HepG2 (cell line): ENCODE measurements around the gene KLHL36. TPM values are rescaled to one million over a fixed set of nuclear protein-coding genes. Genes with fewer than 3 reads are reported as not detected.

Experiments
- ATAC-seq: fragments of 200-7000 bp; cut with Tn5 transposase; 3 replicates; pipeline ENCODE4 v1.9.1; 2020; ENCODE audit warnings: mild to moderate bottlenecking, moderate library complexity
- BruUV-seq: library from RNA; stranded (reverse); fragments of 400-500 nt; replicated peaks from 2 replicates; lab custom pipeline; 2021; lab: Mats Ljungman, UMichigan
- CTCF ChIA-PET: fragments of 300-600 bp; formaldehyde crosslinking; extraction: SDS; loops from one replicate; lab custom pipeline; 2021; ENCODE audit warnings: low total read pairs, inconsistent platforms, low intra/inter-chr PET ratio; lab: Yijun Ruan, JAX
- POLR2A ChIA-PET: fragments of 350-600 bp; sonication (Branson Sonifier 250); formaldehyde crosslinking; loops from one replicate; lab custom pipeline; 2020; ENCODE audit warnings: antibody characterized with exemption, inconsistent platforms; lab: Yijun Ruan, JAX
- DNase-seq: peaks from one replicate; pipeline ENCODE4 v3.0.0-alpha.2; 2015; ENCODE audit warnings: low spot score
- FAIRE-seq: peaks from 3 replicates; lab custom pipeline; 2011; peaks lifted over from hg19 to GRCh38; lab: Jason Lieb, UNC
- H2AFZ ChIP-seq: one replicate; pipeline ENCODE4 v1.6.1; 2011; ENCODE audit warnings: low read length, inconsistent platforms
- H3K27ac ChIP-seq: fragments of 300-600 bp; 3 replicates; pipeline ENCODE4 v1.8.0; 2011; ENCODE audit warnings: mixed run types, mild to moderate bottlenecking, mixed read lengths, low read length, inconsistent platforms; ENCODE audit not compliant: insufficient read depth; ENCODE audit errors: extremely low read length
- H3K27me3 ChIP-seq, 2 experiments: fragments of 200-600 bp in 1 of 2; 2 replicates in 1 of 2; 3 replicates in 1 of 2; pipeline versions ENCODE4 v1.6.0 to v1.8.0; 2011; ENCODE audit warnings: low read length in 2 of 2, mild to moderate bottlenecking in 2 of 2, moderate library complexity in 2 of 2, inconsistent platforms in 1 of 2; ENCODE audit not compliant: insufficient read depth in 2 of 2, control insufficient read depth in 1 of 2
- H3K36me3 ChIP-seq, 2 experiments: fragments of 200-600 bp in 1 of 2; replicated peaks in 1 of 2; 2 replicates in 1 of 2; 3 replicates in 1 of 2; pipeline versions ENCODE4 v1.5.1 to v1.8.0; 2011; ENCODE audit warnings: low read length in 2 of 2, inconsistent platforms in 1 of 2; ENCODE audit not compliant: insufficient read depth in 2 of 2, control insufficient read depth in 1 of 2
- H3K4me1 ChIP-seq: 2 replicates; pipeline ENCODE4 v1.5.1; 2012; ENCODE audit warnings: low read length, inconsistent platforms; ENCODE audit not compliant: insufficient read depth
- H3K4me2 ChIP-seq: 2 replicates; pipeline ENCODE4 v1.6.0; 2011; ENCODE audit warnings: low read depth, low read length, inconsistent platforms
- H3K4me3 ChIP-seq, 3 experiments: fragments of 200-600 bp in 1 of 3; sonication (generic), shearing (Covaris generic) in 1 of 3; replicated peaks in 1 of 3; 2 replicates each; pipeline ENCODE4 v1.5.1; 2011 to 2016; ENCODE audit warnings: low read length in 3 of 3, inconsistent platforms in 2 of 3, low read depth in 2 of 3, mild to moderate bottlenecking in 2 of 3, control low read depth in 1 of 3, mixed read lengths in 1 of 3; ENCODE audit not compliant: insufficient read depth in 1 of 3
- H3K79me2 ChIP-seq: one replicate; pipeline ENCODE4 v1.6.1; 2011; ENCODE audit warnings: low read length, inconsistent platforms; ENCODE audit not compliant: insufficient read depth
- H3K9ac ChIP-seq: 2 replicates; pipeline ENCODE4 v1.6.0; 2011; ENCODE audit warnings: mild to moderate bottlenecking, low read depth, low read length, inconsistent platforms; ENCODE audit not compliant: insufficient read depth
- H3K9me3 ChIP-seq: 2 replicates; pipeline ENCODE4 v1.5.1; 2012; ENCODE audit warnings: mild to moderate bottlenecking, low read length
- H4K20me1 ChIP-seq: 2 replicates; pipeline ENCODE4 v1.6.0; 2011; ENCODE audit warnings: inconsistent platforms, mild to moderate bottlenecking, low read length, moderate library complexity; ENCODE audit not compliant: insufficient read depth
- GABPB1 ChIP-seq: IDR thresholded peaks from 2 replicates; pipeline ENCODE4 v1.6.1; 2016; ENCODE audit warnings: mild to moderate bottlenecking, missing genetic modification reagents, moderate library complexity, missing compliant biosample characterization
- HNRNPUL1 ChIP-seq: fragments of 200-400 bp; formaldehyde crosslinking; IDR thresholded peaks from 2 replicates; pipeline ENCODE4 v1.6.1; 2017; ENCODE audit warnings: low read depth, mild to moderate bottlenecking, low read length, moderate library complexity
- MAFK ChIP-seq, 2 experiments: IDR thresholded peaks in 1 of 2; conservative IDR thresholded peaks in 1 of 2; 2 replicates each; pipeline ENCODE4 v1.6.1; 2011; ENCODE audit warnings: improper control_type of control experiment in 2 of 2, low read length in 2 of 2
- NAIF1 ChIP-seq: sonication (generic); formaldehyde crosslinking; IDR thresholded peaks from 2 replicates; pipeline ENCODE4 v1.5.0; 2020; ENCODE audit warnings: mild to moderate bottlenecking, missing genetic modification reagents, borderline replicate concordance
- RXRB ChIP-seq: IDR thresholded peaks from 2 replicates; pipeline ENCODE4 v1.6.1; 2016; ENCODE audit warnings: borderline replicate concordance, missing genetic modification reagents, missing compliant biosample characterization
- SRF ChIP-seq: IDR thresholded peaks from 2 replicates; pipeline ENCODE4 v1.6.1; 2011; ENCODE audit warnings: mild to moderate bottlenecking, low read depth, low read length, moderate library complexity
- ZNF335 ChIP-seq: sonication (generic); formaldehyde crosslinking; IDR thresholded peaks from 2 replicates; pipeline ENCODE4 v1.4.0; 2020; ENCODE audit warnings: missing genetic modification reagents
- ZNF543 ChIP-seq: sonication (generic); formaldehyde crosslinking; IDR thresholded peaks from 2 replicates; pipeline ENCODE4 v1.4.0; 2020; ENCODE audit warnings: mild to moderate bottlenecking, missing genetic modification reagents
- ZNF615 ChIP-seq: sonication (generic); formaldehyde crosslinking; IDR thresholded peaks from 2 replicates; pipeline ENCODE4 v1.5.0; 2020; ENCODE audit warnings: mild to moderate bottlenecking, missing genetic modification reagents, borderline replicate concordance
- WGBS: methylation state at CpG from one replicate; pipeline ENCODE4 v1.1.6; 2017; ENCODE audit warnings: low lambda C conversion rate; 5-methylcytosine and 5-hydroxymethylcytosine counted together
- in situ Hi-C: cut with HindIII; loops from 2 replicates; pipeline ENCODE4 v1.10.0; 2017; ENCODE audit warnings: low pct_unique_long_range_greater_than_20kb; ENCODE audit not compliant: extremely low pct_ligation_motif_present
- intact Hi-C: fragments of 100-400 bp; cut with micrococcal nuclease; formaldehyde crosslinking; loops from one replicate; pipeline ENCODE4 v1.10.0; 2022; ENCODE audit not compliant: unreplicated experiment
- polyA plus RNA-seq, 8 experiments: library from polyadenylated mRNA; depleted of rRNA in 3 of 8; stranded (reverse) in 7 of 8; unstranded in 1 of 8; fragments of >200 nt; fragmentation: Illumina TruSeq in 4 of 8; extraction: Trizol in 4 of 8; gene quantifications; 2 replicates each; pipeline versions ENCODE4 v1.2.1 to v1.2.3, GENCODE V29; 2011 to 2016; ENCODE audit warnings: low read depth in 4 of 8, missing spikeins in 1 of 8, mixed read lengths in 1 of 8; ENCODE audit not compliant: insufficient read depth in 1 of 8
- total RNA-seq, 5 experiments: library from RNA; depleted of rRNA; stranded (reverse); fragments of >200 nt; fragmentation: Illumina TruSeq; extraction: Trizol; gene quantifications; 2 replicates each; pipeline ENCODE4 v1.2.3, GENCODE V29; 2016; ENCODE audit warnings: low read depth in 1 of 5
- TF ChIP-seq, protein P1 (sequence below), 2 experiments: sonication (generic) in 1 of 2; formaldehyde crosslinking in 1 of 2; IDR thresholded peaks; 2 replicates each; pipeline versions ENCODE4 v1.4.0 to v1.6.1; 2018 to 2020; ENCODE audit warnings: missing genetic modification reagents in 2 of 2, borderline replicate concordance in 1 of 2, low read depth in 1 of 2, mild to moderate bottlenecking in 1 of 2, missing biosample characterization in 1 of 2

Gene KLHL36
- total and polyA plus RNA-seq, 2 of the 13 experiments (the other 11 are each of a cell fraction or from before 2014, with no cell fraction given): 24.3 to 26.0 TPM

DNA sequence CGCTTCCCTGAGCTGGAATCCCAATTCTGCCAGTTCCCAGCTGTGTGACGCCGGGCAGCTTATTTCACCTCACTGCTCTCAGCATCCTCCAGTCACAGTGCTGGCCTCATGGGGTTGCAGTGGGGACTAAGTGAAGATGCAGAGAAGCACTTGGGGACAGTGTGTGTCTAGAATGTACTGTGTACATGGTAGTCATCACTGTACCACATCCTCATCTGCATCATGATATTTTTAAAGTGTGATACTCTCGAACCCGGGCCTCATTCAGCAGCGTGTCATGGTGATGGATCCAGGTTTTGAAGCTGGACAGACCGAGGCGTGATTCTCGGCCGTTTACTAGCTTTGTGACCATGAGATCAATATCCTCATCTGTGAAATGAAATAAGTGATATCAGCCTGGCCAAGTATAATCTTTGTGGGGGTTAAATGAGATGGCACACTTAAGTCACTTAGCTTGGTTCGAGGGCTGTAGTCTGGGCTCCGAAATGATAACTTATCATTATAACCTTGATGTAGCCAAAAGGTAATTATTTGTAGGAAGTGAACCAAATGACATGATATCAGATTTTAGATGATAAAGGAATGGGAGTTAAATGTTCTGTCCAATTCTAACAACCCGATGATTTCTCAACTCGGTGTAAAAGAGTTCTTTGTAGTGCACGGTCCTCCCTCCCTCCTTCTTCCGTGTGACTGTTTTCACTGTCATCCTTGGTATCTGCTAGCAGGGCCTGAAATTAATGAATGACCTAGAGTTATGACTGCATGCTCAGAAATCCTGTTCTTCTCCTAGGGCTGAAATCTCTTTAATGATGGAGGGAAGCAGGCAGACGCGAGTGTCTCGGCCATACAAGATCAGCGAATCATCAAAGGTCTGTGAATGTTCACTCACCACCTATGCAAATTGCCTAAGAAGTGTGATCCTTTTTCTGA lies 2.0 kb downstream of the KLHL36 start:
- ChIA-PET CTCF (no interaction called here), POLR2A (no interaction called here)
- intact Hi-C loops: no loop called here
- Histone ChIP-seq H3K9ac (no peak overlapping the region), H3K36me3 (peaks cover 3 to 20% of the 10 kb centered on the region in 2 experiments; a peak in 3 of 5 replicates), H3K4me3 (no peak overlapping the region), H3K27me3 (peaks cover 0 to 10% of the 10 kb centered on the region in 2 experiments; a peak in 1 of 5 replicates), H3K79me2 (no peaks in the 10 kb centered on the region), H3K4me2 (no peak overlapping the region), H3K4me1 (peaks cover 30% of the 10 kb centered on the region), H2AFZ (no peak overlapping the region), H3K9me3 (no peaks in the 10 kb centered on the region), H3K27ac (no peak overlapping the region), H4K20me1 (peaks cover 5% of the 10 kb centered on the region; the same call in 1 of the 2 replicates)
- no peak for ATAC-seq
- BruUV-seq: no TSS peak
- peak; percentile 44 for DNase-seq
- WGBS: 85% methylated on average over 20 of the region's 20 CpGs
- in situ Hi-C loops: no loop called here
- TF ChIP-seq SRF: no peak
- TF ChIP-seq HNRNPUL1: no peak
- TF ChIP-seq GABPB1: no peak
- no peak for TF ChIP-seq ZNF543
- TF ChIP-seq RXRB (CRISPR knock-in tag): no peak
- TF ChIP-seq NAIF1: no peak
- no peak for TF ChIP-seq ZNF335
- TF ChIP-seq ZNF615: no peak
- FAIRE-seq: peak; percentile 8

DNA sequence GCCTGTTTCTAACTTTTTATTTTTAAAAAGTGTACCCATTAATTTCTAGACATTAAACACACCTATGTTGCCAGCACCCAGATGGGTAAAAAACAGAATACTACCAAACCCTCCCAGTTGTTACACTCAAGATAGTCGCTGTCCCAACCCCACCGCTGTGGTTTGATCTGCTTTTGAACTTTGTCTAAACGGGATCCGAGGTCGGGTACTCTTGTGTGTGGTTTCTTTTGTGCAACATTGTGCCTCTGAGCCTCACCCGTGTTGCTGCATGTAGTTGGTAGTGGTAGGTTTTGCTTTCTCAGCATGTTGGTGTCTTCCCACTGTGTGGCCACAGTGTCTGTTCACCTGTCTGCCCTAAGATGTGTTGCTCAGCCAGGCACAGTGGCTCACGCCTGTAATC lies 4.3 kb downstream of the KLHL36 start:
- no peak overlapping the region for H2AFZ ChIP-seq
- H3K9ac ChIP-seq: no peak overlapping the region
- ChIA-PET POLR2A (no interaction called here), CTCF (no interaction called here)
- FAIRE-seq: no peak
- no peak overlapping the region for H3K4me2 ChIP-seq
- no peaks in the 10 kb centered on the region for H3K79me2 ChIP-seq
- H4K20me1 ChIP-seq: peaks cover 5% of the 10 kb centered on the region; the same call in 1 of the 2 replicates
- no peaks in the 10 kb centered on the region for H3K27me3 ChIP-seq
- whole genome bisulfite sequencing: 96% methylated on average over 7 of the region's 7 CpGs
- H3K4me1 ChIP-seq: peaks cover 26% of the 10 kb centered on the region
- BruUV-seq: no TSS peak
- ATAC-seq: no peak
- DNase-seq: no peak
- in situ Hi-C loops (no loop called here), intact Hi-C loops (no loop called here)
- H3K4me3 ChIP-seq: no peak overlapping the region
- TF ChIP-seq MAFK (conservative IDR thresholded peaks at IDR 0.05 in 1 of 2, IDR thresholded peaks at IDR 0.05 in 1 of 2; ENCODE audit: low read length in 2 of 2): 0 out of 4 replicates have a peak, but pooled peaks of 1 of the 2 experiments have one; percentile 12
- TF ChIP-seq, protein P1, sequence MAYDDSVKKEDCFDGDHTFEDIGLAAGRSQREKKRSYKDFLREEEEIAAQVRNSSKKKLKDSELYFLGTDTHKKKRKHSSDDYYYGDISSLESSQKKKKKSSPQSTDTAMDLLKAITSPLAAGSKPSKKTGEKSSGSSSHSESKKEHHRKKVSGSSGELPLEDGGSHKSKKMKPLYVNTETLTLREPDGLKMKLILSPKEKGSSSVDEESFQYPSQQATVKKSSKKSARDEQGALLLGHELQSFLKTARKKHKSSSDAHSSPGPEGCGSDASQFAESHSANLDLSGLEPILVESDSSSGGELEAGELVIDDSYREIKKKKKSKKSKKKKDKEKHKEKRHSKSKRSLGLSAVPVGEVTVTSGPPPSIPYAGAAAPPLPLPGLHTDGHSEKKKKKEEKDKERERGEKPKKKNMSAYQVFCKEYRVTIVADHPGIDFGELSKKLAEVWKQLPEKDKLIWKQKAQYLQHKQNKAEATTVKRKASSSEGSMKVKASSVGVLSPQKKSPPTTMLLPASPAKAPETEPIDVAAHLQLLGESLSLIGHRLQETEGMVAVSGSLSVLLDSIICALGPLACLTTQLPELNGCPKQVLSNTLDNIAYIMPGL (CRISPR knock-in tag; IDR thresholded peaks at IDR 0.05; ENCODE audit: borderline replicate concordance in 1 of 2, low read depth in 1 of 2): no peak
- TF ChIP-seq HNRNPUL1: no peak
- H3K9me3 ChIP-seq: no peaks in the 10 kb centered on the region
- H3K27ac ChIP-seq: no peak overlapping the region
- H3K36me3 ChIP-seq: peaks cover 12 to 30% of the 10 kb centered on the region in 2 experiments
